WTC11 (cell line): ENCODE data around the gene CIZ1. TPM values are rescaled to one million over a fixed set of nuclear protein-coding genes. Genes with fewer than 3 reads are reported as not detected.

Experiments
- ATAC-seq: fragments of 200-7000 bp; cut with Tn5 transposase; 2 replicates; pipeline ENCODE4 v1.10.0; 2021; ENCODE audit warnings: mild to moderate bottlenecking, moderate library complexity
- CTCF ChIA-PET: fragments of 300-600 bp; sonication (Branson Sonifier 250); formaldehyde crosslinking; loops from one replicate; lab custom pipeline; 2021; ENCODE audit warnings: antibody characterized with exemption; lab: Charles Lee
- POLR2A ChIA-PET: fragments of 350-600 bp; sonication (Branson Sonifier 250); formaldehyde crosslinking; loops from one replicate; lab custom pipeline; 2021; ENCODE audit warnings: antibody characterized with exemption; lab: Charles Lee
- DNase-seq: peaks from one replicate; pipeline ENCODE4 v3.0.0; 2021; ENCODE audit warnings: low spot score
- H3K27ac Mint-ChIP-seq: 2 replicates; pipeline ENCODE4 v1.8.0; 2021; ENCODE audit warnings: mixed read lengths
- H3K27me3 Mint-ChIP-seq: 2 replicates; pipeline ENCODE4 v1.8.0; 2021; ENCODE audit warnings: low read depth, mild to moderate bottlenecking, moderate library complexity, mixed read lengths
- H3K36me3 Mint-ChIP-seq: 2 replicates; pipeline ENCODE4 v1.8.0; 2021; ENCODE audit warnings: mixed read lengths
- H3K4me1 Mint-ChIP-seq: 2 replicates; pipeline ENCODE4 v1.8.0; 2022; ENCODE audit warnings: mixed read lengths
- H3K4me3 Mint-ChIP-seq: 2 replicates; pipeline ENCODE4 v1.8.0; 2021; ENCODE audit warnings: mild to moderate bottlenecking, moderate library complexity, mixed read lengths
- H3K9me3 Mint-ChIP-seq: 2 replicates; pipeline ENCODE4 v1.8.0; 2021; ENCODE audit warnings: mixed read lengths
- ATF3 ChIP-seq: sonication (generic); formaldehyde crosslinking; conservative IDR thresholded peaks from 2 replicates; pipeline ENCODE4 v1.8.1; 2022; ENCODE audit warnings: mild to moderate bottlenecking, missing genetic modification reagents
- ATF6 ChIP-seq: sonication (generic); formaldehyde crosslinking; IDR thresholded peaks from 2 replicates; pipeline ENCODE4 v1.8.1; 2023; ENCODE audit warnings: mild to moderate bottlenecking, missing genetic modification reagents
- CREB1 ChIP-seq: sonication (generic); formaldehyde crosslinking; IDR thresholded peaks from 2 replicates; pipeline ENCODE4 v1.8.0; 2023; ENCODE audit warnings: mild to moderate bottlenecking, missing genetic modification reagents
- IRF1 ChIP-seq: sonication (generic); formaldehyde crosslinking; IDR thresholded peaks from 2 replicates; pipeline ENCODE4 v1.8.0; 2023; ENCODE audit warnings: missing genetic modification reagents
- JAZF1 ChIP-seq: fragments of 250-450 bp; sonication (Bioruptor Pico); IDR thresholded peaks from 2 replicates; pipeline ENCODE4 v1.9.0; 2021; ENCODE audit warnings: moderate library complexity, mild to moderate bottlenecking, inconsistent platforms
- MAX ChIP-seq: sonication (generic); formaldehyde crosslinking; IDR thresholded peaks from 2 replicates; pipeline ENCODE4 v1.8.0; 2022; ENCODE audit warnings: mild to moderate bottlenecking, missing genetic modification reagents
- MXD4 ChIP-seq: fragments of 250-450 bp; sonication (Bioruptor Pico); IDR thresholded peaks from 2 replicates; pipeline ENCODE4 v1.8.0; 2021; ENCODE audit warnings: mild to moderate bottlenecking, moderate library complexity, borderline replicate concordance
- NFATC4 ChIP-seq: fragments of 250-450 bp; sonication (Bioruptor Pico); IDR thresholded peaks from 2 replicates; pipeline ENCODE4 v1.9.0; 2021; ENCODE audit warnings: mild to moderate bottlenecking
- NR3C1 ChIP-seq: sonication (generic); formaldehyde crosslinking; conservative IDR thresholded peaks from 2 replicates; pipeline ENCODE4 v1.8.1; 2023; ENCODE audit warnings: low read depth, mild to moderate bottlenecking, missing genetic modification reagents
- OVOL2 ChIP-seq: fragments of 250-450 bp; sonication (Bioruptor Pico); IDR thresholded peaks from 2 replicates; pipeline ENCODE4 v1.9.0; 2021; ENCODE audit warnings: mild to moderate bottlenecking, borderline replicate concordance
- PREB ChIP-seq: sonication (generic); formaldehyde crosslinking; IDR thresholded peaks from 2 replicates; pipeline ENCODE4 v1.8.1; 2022; ENCODE audit warnings: mild to moderate bottlenecking, missing genetic modification reagents, moderate library complexity, borderline replicate concordance
- RORB ChIP-seq: fragments of 250-450 bp; sonication (Bioruptor Pico); IDR thresholded peaks from 2 replicates; pipeline ENCODE4 v1.9.0; 2021; ENCODE audit warnings: mild to moderate bottlenecking
- TEAD1 ChIP-seq: sonication (generic); formaldehyde crosslinking; IDR thresholded peaks from 2 replicates; pipeline ENCODE4 v1.8.0; 2022; ENCODE audit warnings: mild to moderate bottlenecking, missing genetic modification reagents
- TP53 ChIP-seq: sonication (generic); formaldehyde crosslinking; IDR thresholded peaks from 2 replicates; pipeline ENCODE4 v1.8.1; 2023; ENCODE audit warnings: mild to moderate bottlenecking, missing genetic modification reagents
- ZBTB21 ChIP-seq: sonication (generic); formaldehyde crosslinking; IDR thresholded peaks from 2 replicates; pipeline ENCODE4 v1.8.1; 2023; ENCODE audit warnings: mild to moderate bottlenecking, missing genetic modification reagents, borderline replicate concordance
- ZNF532 ChIP-seq: fragments of 250-450 bp; sonication (Bioruptor Pico); IDR thresholded peaks from 2 replicates; pipeline ENCODE4 v1.9.0; 2021; ENCODE audit warnings: mild to moderate bottlenecking, borderline replicate concordance
- total RNA-seq: library from RNA; stranded (reverse); gene quantifications from 3 replicates; pipeline ENCODE4 v1.2.3, GENCODE V29; 2021

The CIZ1 gene
- total RNA-seq, 1 experiment from 2014 or later, result 90.2 TPM

- TF ChIP-seq ATF3 (no peak), MAX (CRISPR knock-in tag) (no peak), ZBTB21 (no peak), TEAD1 (CRISPR knock-in tag) (no peak)
Measured at GRCh38 chr9:128211186-128211980, 20.0 kb upstream of the CIZ1 start (continued).

GRCh38 chr9:128208946-128209669, 17.7 kb upstream of the CIZ1 start:
- H3K4me3 Mint-ChIP-seq, result no peak overlapping the region

GRCh38 chr9:128208386-128208785, 17.0 kb upstream of the CIZ1 start:
- Mint-ChIP-seq H3K4me1 (peaks cover 11% of the 10 kb centered on the region), H3K27ac (no peak overlapping the region), H3K4me3 (no peak overlapping the region), H3K27me3 (peaks cover 18% of the 10 kb centered on the region), H3K36me3 (no peaks in the 10 kb centered on the region), H3K9me3 (no peaks in the 10 kb centered on the region)
- DNase-seq (no peak), ATAC-seq (no peak)
- ChIA-PET POLR2A (no interaction called here), CTCF (no interaction called here)
- TF ChIP-seq CREB1, result no peak
- TF ChIP-seq ZNF532 (CRISPR knock-in tag), result no peak
- no peak for TF ChIP-seq RORB (CRISPR knock-in tag)

More at GRCh38 chr9:128208946-128209669, 17.7 kb upstream of the CIZ1 start:
- no peak for TF ChIP-seq NR3C1 (CRISPR knock-in tag)
- no peak for TF ChIP-seq NFATC4 (CRISPR knock-in tag)
- no peak for TF ChIP-seq PREB (CRISPR knock-in tag)
- TF ChIP-seq JAZF1 (CRISPR knock-in tag), result no peak
- no peak for TF ChIP-seq OVOL2 (CRISPR knock-in tag)
- TF ChIP-seq MXD4 (CRISPR knock-in tag), result no peak
- TF ChIP-seq IRF1 (CRISPR knock-in tag), result no peak
- no peak for TF ChIP-seq ATF6 (CRISPR knock-in tag)
- TF ChIP-seq TP53 (CRISPR knock-in tag), result no peak
- H3K36me3 Mint-ChIP-seq, result no peaks in the 10 kb centered on the region
- no peaks in the 10 kb centered on the region for H3K9me3 Mint-ChIP-seq
- no peak for DNase-seq
- H3K4me1 Mint-ChIP-seq, result peaks cover 11% of the 10 kb centered on the region
- H3K27ac Mint-ChIP-seq, result no peak overlapping the region
- H3K27me3 Mint-ChIP-seq, result peaks cover 18% of the 10 kb centered on the region
- POLR2A ChIA-PET, result no interaction called here
- ATAC-seq, result no peak
- CTCF ChIA-PET, result no interaction called here
